K562 (cell line): ENCODE data around the gene FCSK. TPM values are rescaled to one million over a fixed set of nuclear protein-coding genes. Genes with fewer than 3 reads are reported as not detected.

Experiments
- ASH1L ChIP-seq: fragments of 450-650 bp; IDR thresholded peaks from 2 replicates; pipeline ENCODE4 v1.6.1; 2018; ENCODE audit warnings: borderline replicate concordance, mild to moderate bottlenecking, low read depth; ENCODE audit not compliant: partially characterized antibody
- CHD2 ChIP-seq: IDR thresholded peaks from 2 replicates; pipeline ENCODE4 v1.6.1; 2011; ENCODE audit warnings: low read depth, low read length
- CSDE1 ChIP-seq, 2 experiments: fragments of 450-650 bp; IDR thresholded peaks; 2 replicates each; pipeline ENCODE4 v1.6.1; 2016; ENCODE audit warnings: mild to moderate bottlenecking in 1 of 2
- EHMT2 ChIP-seq: fragments of 450-650 bp; IDR thresholded peaks from 2 replicates; pipeline ENCODE4 v1.6.1; 2018; ENCODE audit warnings: antibody characterized with exemption
- ETV1 ChIP-seq: fragments of 450-650 bp; conservative IDR thresholded peaks from 2 replicates; pipeline ENCODE4 v1.6.1; 2016; ENCODE audit warnings: missing genetic modification characterization, control low read depth, low read depth, missing compliant biosample characterization
- IRF1 ChIP-seq: sonication (generic); formaldehyde crosslinking; IDR thresholded peaks from 2 replicates; pipeline ENCODE4 v1.8.0; 2022; ENCODE audit warnings: missing genetic modification reagents, mild to moderate bottlenecking, borderline replicate concordance
- KDM1A ChIP-seq, 2 experiments: fragments of 450-650 bp; IDR thresholded peaks; 2 replicates each; pipeline ENCODE4 v1.6.1; 2016; ENCODE audit warnings: mild to moderate bottlenecking in 2 of 2
- KDM5B ChIP-seq: fragments of 200-600 bp; sonication (generic); IDR thresholded peaks from 2 replicates; pipeline ENCODE4 v1.6.1; 2012; ENCODE audit warnings: low read depth, mild to moderate bottlenecking, moderate library complexity, low read length, control low read depth, inconsistent platforms; ENCODE audit not compliant: insufficient replicate concordance
- NFRKB ChIP-seq: fragments of 450-650 bp; IDR thresholded peaks from 2 replicates; pipeline ENCODE4 v1.6.1; 2016; ENCODE audit warnings: low read depth
- OTX1 ChIP-seq: fragments of 450-650 bp; formaldehyde crosslinking; IDR thresholded peaks from 2 replicates; pipeline ENCODE4 v1.4.0; 2022; ENCODE audit warnings: mild to moderate bottlenecking
- RAD21 ChIP-seq, 2 experiments: fragments of 250-450 bp in 1 of 2; fragments of 450-650 bp in 1 of 2; sonication (Bioruptor Pico) in 1 of 2; formaldehyde crosslinking in 1 of 2; IDR thresholded peaks in 1 of 2; conservative IDR thresholded peaks in 1 of 2; 2 replicates each; pipeline versions ENCODE4 v1.4.0 to v1.8.0; 2020 to 2022; ENCODE audit warnings: mild to moderate bottlenecking in 2 of 2, moderate library complexity in 1 of 2
- TAL1 ChIP-seq: fragments of 450-650 bp; IDR thresholded peaks from 2 replicates; pipeline ENCODE4 v1.6.1; 2016; ENCODE audit warnings: mild to moderate bottlenecking
- XRCC4 ChIP-seq: IDR thresholded peaks from one replicate; pipeline ENCODE4 v1.6.1; 2011; ENCODE audit not compliant: insufficient read depth, insufficient read length; ENCODE audit errors: extremely low read depth
- ZNF277 ChIP-seq: fragments of 250-450 bp; sonication (Bioruptor Pico); IDR thresholded peaks from 2 replicates; pipeline ENCODE4 v1.8.0; 2022; ENCODE audit warnings: inconsistent platforms, mild to moderate bottlenecking, moderate library complexity, borderline replicate concordance
- ZNF780A ChIP-seq: fragments of 250-450 bp; sonication (Bioruptor Pico); IDR thresholded peaks from 2 replicates; pipeline ENCODE4 v1.5.0; 2021; ENCODE audit warnings: mild to moderate bottlenecking
- polyA plus RNA-seq, 8 experiments: library from polyadenylated mRNA; depleted of rRNA in 4 of 8; stranded (reverse) in 5 of 8; unstranded in 3 of 8; fragments of >200 nt; fragmentation: Nextera tagmentation in 2 of 8; fragmentation: Illumina TruSeq in 1 of 8; extraction: Ambion mirVana in 2 of 8; extraction: Trizol in 1 of 8; gene quantifications; 2 replicates each; pipeline versions ENCODE4 v1.2.1 to v1.2.3, GENCODE V29; 2011 to 2014; ENCODE audit warnings: inconsistent platforms in 1 of 8, missing spikeins in 1 of 8
- total RNA-seq, 7 experiments: library from RNA; depleted of rRNA in 6 of 7; stranded (reverse); fragments of >200 nt in 6 of 7; fragmentation: Illumina TruSeq in 2 of 7; extraction: Trizol in 2 of 7; gene quantifications; 2 replicates each; pipeline versions ENCODE4 v1.2.1 to v1.2.3, GENCODE V29; 2011 to 2021; ENCODE audit warnings: low replicate concordance in 1 of 7
- TF ChIP-seq, protein P1 (sequence below): fragments of 450-650 bp; IDR thresholded peaks from one replicate; pipeline ENCODE4 v1.6.1; 2018; ENCODE audit warnings: mild to moderate bottlenecking, moderate library complexity; ENCODE audit not compliant: partially characterized antibody
- TF ChIP-seq, protein P2 (sequence below): fragments of 450-650 bp; formaldehyde crosslinking; conservative IDR thresholded peaks from 2 replicates; pipeline ENCODE4 v1.4.0; 2022; ENCODE audit warnings: mild to moderate bottlenecking, missing genetic modification characterization
- TF ChIP-seq, protein P3 (sequence below): fragments of 450-650 bp; IDR thresholded peaks from 2 replicates; pipeline ENCODE4 v1.6.1; 2016; ENCODE audit warnings: antibody characterized with exemption
- TF ChIP-seq, protein P4 (sequence below): IDR thresholded peaks from 3 replicates; pipeline ENCODE4 v1.6.1; 2011; ENCODE audit warnings: borderline replicate concordance, mild to moderate bottlenecking, moderate library complexity; ENCODE audit not compliant: insufficient read length; ENCODE audit errors: extremely low read depth

Gene FCSK
- total and polyA plus RNA-seq, 9 of the 15 experiments (the other 6 are each of a cell fraction or from before 2014, with no cell fraction given): 0.92 to 18.6 (median 8.3) TPM

DNA sequence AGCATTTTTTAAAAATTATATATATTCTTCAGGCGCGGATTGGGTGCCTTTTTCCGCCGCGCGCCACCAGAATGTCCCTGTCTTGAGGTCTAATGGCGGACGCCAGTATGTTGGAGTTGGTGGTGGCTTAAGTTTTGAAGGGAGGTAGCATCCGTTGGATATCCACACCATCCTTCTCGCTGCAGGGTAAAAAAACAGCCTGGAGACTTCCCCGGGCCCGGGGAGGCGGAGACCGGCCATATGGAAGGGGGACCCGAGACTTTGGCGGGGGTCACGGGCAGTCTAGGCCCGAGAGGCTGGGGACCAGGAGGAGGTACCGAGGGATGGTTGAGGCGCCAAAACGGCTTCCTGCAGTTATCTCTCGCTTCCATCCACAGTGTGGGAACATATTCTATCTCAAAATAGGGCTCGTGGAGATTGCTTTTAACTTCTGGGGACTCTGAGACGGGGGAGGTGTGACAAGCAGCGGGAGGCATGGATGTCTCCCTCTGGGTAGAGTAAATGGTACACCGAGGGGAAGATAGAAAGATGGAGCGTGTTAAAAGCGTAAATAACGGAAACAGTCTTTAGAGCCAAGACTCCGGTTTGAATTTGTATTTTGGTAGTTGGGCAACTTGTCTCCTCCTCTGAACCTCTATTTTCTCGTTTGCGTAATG lies 69.5 kb downstream of the FCSK start, which contains the start of gene SF3B3 (continued):
- TF ChIP-seq, protein P1, sequence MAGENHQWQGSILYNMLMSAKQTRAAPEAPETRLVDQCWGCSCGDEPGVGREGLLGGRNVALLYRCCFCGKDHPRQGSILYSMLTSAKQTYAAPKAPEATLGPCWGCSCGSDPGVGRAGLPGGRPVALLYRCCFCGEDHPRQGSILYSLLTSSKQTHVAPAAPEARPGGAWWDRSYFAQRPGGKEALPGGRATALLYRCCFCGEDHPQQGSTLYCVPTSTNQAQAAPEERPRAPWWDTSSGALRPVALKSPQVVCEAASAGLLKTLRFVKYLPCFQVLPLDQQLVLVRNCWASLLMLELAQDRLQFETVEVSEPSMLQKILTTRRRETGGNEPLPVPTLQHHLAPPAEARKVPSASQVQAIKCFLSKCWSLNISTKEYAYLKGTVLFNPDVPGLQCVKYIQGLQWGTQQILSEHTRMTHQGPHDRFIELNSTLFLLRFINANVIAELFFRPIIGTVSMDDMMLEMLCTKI: no peak
- TF ChIP-seq TAL1: no peak; the same call in 1 of the 2 replicates
- TF ChIP-seq CHD2: no peak
- no peak for TF ChIP-seq OTX1 (CRISPR knock-in tag)
- TF ChIP-seq EHMT2: no peak
- TF ChIP-seq ASH1L: no peak
- no peak for TF ChIP-seq IRF1 (CRISPR knock-in tag)
- no peak for TF ChIP-seq RAD21 (CRISPR knock-in tag; conservative IDR thresholded peaks at IDR 0.05 in 1 of 2, IDR thresholded peaks at IDR 0.05 in 1 of 2)
- TF ChIP-seq, protein P2, sequence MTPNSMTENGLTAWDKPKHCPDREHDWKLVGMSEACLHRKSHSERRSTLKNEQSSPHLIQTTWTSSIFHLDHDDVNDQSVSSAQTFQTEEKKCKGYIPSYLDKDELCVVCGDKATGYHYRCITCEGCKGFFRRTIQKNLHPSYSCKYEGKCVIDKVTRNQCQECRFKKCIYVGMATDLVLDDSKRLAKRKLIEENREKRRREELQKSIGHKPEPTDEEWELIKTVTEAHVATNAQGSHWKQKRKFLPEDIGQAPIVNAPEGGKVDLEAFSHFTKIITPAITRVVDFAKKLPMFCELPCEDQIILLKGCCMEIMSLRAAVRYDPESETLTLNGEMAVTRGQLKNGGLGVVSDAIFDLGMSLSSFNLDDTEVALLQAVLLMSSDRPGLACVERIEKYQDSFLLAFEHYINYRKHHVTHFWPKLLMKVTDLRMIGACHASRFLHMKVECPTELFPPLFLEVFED (CRISPR knock-in tag): no peak
- TF ChIP-seq XRCC4: no peak
- no peak for TF ChIP-seq KDM1A (IDR thresholded peaks at IDR 0.05)
- TF ChIP-seq ZNF780A: no peak
- TF ChIP-seq NFRKB: peak; percentile 99
- TF ChIP-seq, protein P3, sequence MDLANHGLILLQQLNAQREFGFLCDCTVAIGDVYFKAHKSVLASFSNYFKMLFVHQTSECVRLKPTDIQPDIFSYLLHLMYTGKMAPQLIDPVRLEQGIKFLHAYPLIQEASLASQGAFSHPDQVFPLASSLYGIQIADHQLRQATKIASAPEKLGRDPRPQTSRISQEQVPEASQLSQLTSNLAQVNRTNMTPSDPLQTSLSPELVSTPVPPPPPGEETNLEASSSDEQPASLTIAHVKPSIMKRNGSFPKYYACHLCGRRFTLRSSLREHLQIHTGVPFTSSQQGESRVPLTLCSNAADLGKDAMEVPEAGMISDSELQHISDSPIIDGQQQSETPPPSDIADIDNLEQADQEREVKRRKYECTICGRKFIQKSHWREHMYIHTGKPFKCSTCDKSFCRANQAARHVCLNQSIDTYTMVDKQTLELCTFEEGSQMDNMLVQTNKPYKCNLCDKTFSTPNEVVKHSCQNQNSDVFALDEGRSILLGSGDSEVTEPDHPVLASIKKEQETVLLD: no peak
- no peak for TF ChIP-seq CSDE1 (IDR thresholded peaks at IDR 0.05)
- TF ChIP-seq ZNF277 (CRISPR knock-in tag): no peak
- TF ChIP-seq, protein P4, sequence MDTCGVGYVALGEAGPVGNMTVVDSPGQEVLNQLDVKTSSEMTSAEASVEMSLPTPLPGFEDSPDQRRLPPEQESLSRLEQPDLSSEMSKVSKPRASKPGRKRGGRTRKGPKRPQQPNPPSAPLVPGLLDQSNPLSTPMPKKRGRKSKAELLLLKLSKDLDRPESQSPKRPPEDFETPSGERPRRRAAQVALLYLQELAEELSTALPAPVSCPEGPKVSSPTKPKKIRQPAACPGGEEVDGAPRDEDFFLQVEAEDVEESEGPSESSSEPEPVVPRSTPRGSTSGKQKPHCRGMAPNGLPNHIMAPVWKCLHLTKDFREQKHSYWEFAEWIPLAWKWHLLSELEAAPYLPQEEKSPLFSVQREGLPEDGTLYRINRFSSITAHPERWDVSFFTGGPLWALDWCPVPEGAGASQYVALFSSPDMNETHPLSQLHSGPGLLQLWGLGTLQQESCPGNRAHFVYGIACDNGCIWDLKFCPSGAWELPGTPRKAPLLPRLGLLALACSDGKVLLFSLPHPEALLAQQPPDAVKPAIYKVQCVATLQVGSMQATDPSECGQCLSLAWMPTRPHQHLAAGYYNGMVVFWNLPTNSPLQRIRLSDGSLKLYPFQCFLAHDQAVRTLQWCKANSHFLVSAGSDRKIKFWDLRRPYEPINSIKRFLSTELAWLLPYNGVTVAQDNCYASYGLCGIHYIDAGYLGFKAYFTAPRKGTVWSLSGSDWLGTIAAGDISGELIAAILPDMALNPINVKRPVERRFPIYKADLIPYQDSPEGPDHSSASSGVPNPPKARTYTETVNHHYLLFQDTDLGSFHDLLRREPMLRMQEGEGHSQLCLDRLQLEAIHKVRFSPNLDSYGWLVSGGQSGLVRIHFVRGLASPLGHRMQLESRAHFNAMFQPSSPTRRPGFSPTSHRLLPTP: no peak
- TF ChIP-seq ETV1: no peak
- peak; percentile 77 for TF ChIP-seq KDM5B
